Smooth muscle cell of the umbilical artery (primary cell): Measurements from ENCODE around the gene CTNNA1. TPM values are rescaled to one million over a fixed set of nuclear protein-coding genes. Genes with fewer than 3 reads are reported as not detected.

Source experiments
- total RNA-seq: library from RNA; depleted of rRNA; stranded (reverse); fragments of >200 nt; gene quantifications from 2 replicates; pipeline ENCODE4 v1.2.3, GENCODE V29; 2014

Gene CTNNA1
- total RNA-seq, result 345 and 524 TPM in 2 replicates

GRCh38 chr5:138752951-138753793 is at the start of gene CTNNA1:
CTNNA1 (plus strand) TSS chr5:138753425; CDS start chr5:138781925, 28,500 bp downstream.

GRCh38 chr5:138874771-138875551 is 121.7 kb downstream of the CTNNA1 start, which contains the start of gene LRRTM2:
LRRTM2 (minus strand) TSS chr5:138875335; CDS start chr5:138874911, 424 bp downstream.

Other genes starting within 250 kb of the CTNNA1 start
- 137 and 162 TPM in 2 replicates for gene ETF1, start 210.2 kb upstream of the CTNNA1 start, total RNA-seq
- gene HSPA9, start 178.0 kb upstream of the CTNNA1 start, total RNA-seq, result 405 and 424 TPM in 2 replicates
- 0.32 and 0.89 TPM in 2 replicates for gene LRRTM2, start 121.9 kb downstream of the CTNNA1 start, total RNA-seq